AG20443 (cell line): Measurements from ENCODE around the gene PLCD1.
"Not testable (repeated sequence)": the region's sequence is repeated elsewhere in the genome, so short reads cannot be mapped to it uniquely, and the experiment has no call there.

ENCODE experiments used
- DNase-seq: peaks from one replicate; pipeline ENCODE4 v3.0.0; 2012; ENCODE audit warnings: low spot score, mixed read lengths

Gene PLCD1

GRCh38 chr3:37986479-37987314 is 42.7 kb downstream of the PLCD1 start:
- no peak for DNase-seq

GRCh38 chr3:37985637-37986320 is 43.7 kb downstream of the PLCD1 start:
- no peak for DNase-seq

GRCh38 chr3:37984596-37984995 is 44.8 kb downstream of the PLCD1 start:
- DNase-seq = no peak

- no peak for DNase-seq
Observed at GRCh38 chr3:37984051-37984450, 45.4 kb downstream of the PLCD1 start.

- no peak for DNase-seq
Observed at GRCh38 chr3:37982331-37982730, 47.1 kb downstream of the PLCD1 start.

GRCh38 chr3:37981348-37981664 is 48.1 kb downstream of the PLCD1 start:
- no peak for DNase-seq

GRCh38 chr3:37980462-37981347 is 48.7 kb downstream of the PLCD1 start:
- no peak for DNase-seq

GRCh38 chr3:37979541-37980461 is 49.6 kb downstream of the PLCD1 start:
- no peak for DNase-seq

- peak; percentile 81 for DNase-seq
Observed at GRCh38 chr3:37974121-37975083, 55.0 kb downstream of the PLCD1 start.

GRCh38 chr3:37973246-37974054 is 56.0 kb downstream of the PLCD1 start:
- DNase-seq = no peak

GRCh38 chr3:37972056-37972455 is 57.4 kb downstream of the PLCD1 start:
- not testable (repeated sequence) for DNase-seq

GRCh38 chr3:37971467-37971866 is 58.0 kb downstream of the PLCD1 start:
- DNase-seq = no peak

- DNase-seq = no peak
Observed at GRCh38 chr3:37970802-37971201, 58.6 kb downstream of the PLCD1 start.

- DNase-seq = no peak
Observed at GRCh38 chr3:37969596-37970100, 59.8 kb downstream of the PLCD1 start.

- DNase-seq = no peak
Observed at GRCh38 chr3:37968813-37969595, 60.4 kb downstream of the PLCD1 start.

- DNase-seq = no peak
Observed at GRCh38 chr3:37968199-37968598, 61.2 kb downstream of the PLCD1 start.

GRCh38 chr3:37967260-37967881 is 62.1 kb downstream of the PLCD1 start:
- peak; percentile 85 for DNase-seq

- DNase-seq = no peak
Observed at GRCh38 chr3:37964716-37965115, 64.7 kb downstream of the PLCD1 start.
